ENCODE data around the gene MAGI3.
"Not testable (repeated sequence)": the region's sequence is repeated elsewhere in the genome, so short reads cannot be mapped to it uniquely, and the experiment has no call there.

MAGI3 gene

DNA sequence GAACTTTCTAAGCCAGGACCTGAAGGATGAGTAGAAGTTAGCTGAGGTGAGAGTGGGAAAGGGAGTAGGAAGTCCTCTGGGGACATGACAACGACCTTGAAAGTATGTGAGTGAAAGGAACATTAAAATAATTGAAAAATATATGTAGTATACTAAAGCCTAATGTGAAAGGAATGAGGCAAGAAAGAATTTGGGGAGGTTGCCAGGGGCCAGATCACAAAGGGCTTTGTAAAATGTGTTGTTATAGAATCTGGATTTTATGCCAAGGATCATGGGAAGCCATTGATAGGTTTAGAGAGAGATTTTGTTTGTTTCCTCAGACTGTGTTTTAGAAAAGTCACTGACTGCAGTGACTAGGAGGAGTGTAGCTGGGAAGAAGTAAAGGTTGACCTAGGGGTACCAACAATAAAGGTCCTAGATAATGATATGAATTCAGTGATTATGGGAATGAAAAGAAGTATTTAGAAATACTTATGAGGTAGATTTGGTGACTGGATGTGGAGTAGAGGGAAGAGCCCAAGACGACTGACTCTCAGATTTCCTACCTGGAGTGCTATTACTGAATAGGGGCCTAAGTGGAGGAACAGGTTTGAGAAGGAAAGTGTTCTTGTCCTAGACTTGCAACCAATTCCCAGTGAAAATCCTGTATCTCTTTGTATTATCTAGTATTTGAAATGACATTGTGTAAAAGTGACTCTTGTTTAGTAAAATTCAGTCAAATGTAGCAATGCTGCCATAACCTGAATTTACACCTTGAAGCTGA, 189.1 kb downstream of the MAGI3 start:
- no peak for DNase-seq (ENCODE audit: low read depth in 2 of 2)

DNA sequence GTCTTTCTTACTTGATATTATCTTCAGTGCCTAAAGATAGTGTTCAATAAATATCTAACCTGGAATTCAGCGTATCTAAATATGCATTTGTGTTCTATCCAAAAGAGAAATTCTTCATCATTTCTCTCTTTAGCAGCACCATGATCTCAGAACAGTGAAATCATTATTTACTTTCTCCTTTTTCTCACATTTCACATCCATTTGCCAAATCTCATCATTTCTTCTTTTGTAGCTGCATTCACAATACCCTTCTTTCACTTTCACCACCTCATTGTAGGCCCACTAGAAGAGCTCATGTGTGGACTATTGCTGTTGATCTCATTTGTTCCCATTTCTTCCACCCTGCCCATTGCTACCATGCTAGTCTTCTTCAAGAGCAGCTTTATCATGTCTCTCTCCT, 191.0 kb downstream of the MAGI3 start:
- DNase-seq (ENCODE audit: low read depth in 2 of 2), result no peak

DNA sequence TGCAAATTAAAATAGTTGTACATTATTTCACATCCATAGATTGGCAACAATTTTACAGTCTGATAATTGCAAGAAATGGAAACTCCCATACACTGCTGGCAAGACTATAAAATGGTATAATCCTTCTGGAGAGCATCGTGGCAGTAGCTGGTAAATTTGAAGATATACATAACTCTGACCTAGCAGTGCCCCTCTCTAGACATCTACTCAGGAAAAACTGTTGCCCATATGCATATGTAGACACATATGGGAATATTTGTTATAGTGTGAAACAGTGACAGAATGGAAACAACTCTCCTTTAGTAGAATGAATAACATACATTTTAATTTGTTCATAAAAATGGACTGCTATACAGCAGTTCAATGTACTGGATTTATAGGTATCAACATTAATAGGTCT, 191.8 kb downstream of the MAGI3 start:
- no peak for DNase-seq (ENCODE audit: low read depth in 2 of 2)

DNA sequence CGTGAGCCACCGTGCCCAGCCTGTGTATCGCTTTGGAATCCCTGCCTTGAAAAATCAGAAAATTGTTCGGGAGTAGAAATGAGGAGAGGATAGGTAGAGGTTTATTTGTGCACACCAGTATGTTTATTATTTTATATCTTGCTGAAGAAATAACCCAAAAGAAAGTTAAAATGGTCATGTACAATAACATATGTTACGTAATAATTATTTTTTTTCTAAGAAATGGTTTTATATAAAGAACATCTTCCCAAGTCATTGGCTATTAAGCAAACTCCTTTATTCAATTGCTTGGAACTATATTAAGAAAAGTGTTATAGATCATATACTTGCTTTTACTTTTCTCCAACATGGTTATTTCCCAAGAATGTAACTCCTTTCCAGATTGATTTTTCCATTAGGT, 197.2 kb downstream of the MAGI3 start:
- DNase-seq (ENCODE audit: low read depth in 2 of 2), result no peak

DNA sequence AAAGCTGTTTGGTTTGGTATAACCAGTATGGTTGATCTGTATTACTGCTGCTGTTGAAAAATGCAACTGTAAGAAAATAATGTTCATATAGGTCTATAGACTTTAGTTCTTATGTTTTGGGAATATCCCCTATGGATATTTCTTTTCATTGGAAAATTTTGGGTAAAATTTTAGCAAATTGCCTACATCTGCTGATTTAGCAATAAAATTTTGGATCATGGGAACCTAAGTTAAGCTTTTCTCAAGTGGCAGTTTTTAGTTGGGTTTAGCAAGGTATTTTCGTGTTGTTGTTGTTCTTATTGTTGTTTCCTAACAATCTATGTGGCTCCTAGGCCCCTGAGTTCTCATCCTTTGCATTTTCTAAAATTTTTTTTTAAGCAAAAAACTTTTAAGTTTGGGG, 201.9 kb downstream of the MAGI3 start:
- DNase-seq (ENCODE audit: low read depth in 2 of 2), result no peak

DNA sequence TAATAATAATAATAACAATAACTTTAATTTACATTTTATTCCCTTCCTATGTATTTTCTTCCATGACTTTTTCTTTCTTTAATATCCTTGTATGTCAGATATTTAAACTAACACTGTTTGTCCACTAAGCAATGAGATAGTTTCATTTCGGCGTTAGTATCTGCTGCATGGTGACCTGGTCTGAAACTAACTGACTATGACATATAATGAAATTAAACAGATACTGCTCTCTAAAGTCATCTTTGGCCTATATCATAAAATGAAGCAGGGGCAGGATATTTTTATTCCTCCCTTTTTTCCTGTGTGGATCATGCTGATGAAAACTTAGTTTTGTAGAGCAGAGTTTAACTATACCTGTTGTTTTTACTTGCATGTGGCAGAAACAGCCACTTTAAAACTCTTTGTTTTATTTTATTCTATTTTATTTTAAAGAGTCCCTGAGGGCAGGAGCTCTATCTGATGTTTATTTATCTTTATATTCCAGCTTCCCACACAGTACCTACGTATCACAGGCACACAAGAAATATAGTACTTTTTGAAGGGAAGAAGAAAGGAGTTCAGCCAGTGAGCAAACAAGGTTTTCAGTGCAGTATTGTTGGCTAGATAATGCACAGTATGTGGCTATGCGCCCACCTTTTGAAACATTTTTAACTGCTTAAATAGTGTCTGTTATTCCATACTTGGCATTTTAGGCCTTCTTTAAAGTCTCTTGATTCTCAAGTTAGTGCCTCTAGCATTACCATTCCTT, 203.4 kb downstream of the MAGI3 start:
- no peak for DNase-seq (ENCODE audit: low read depth in 2 of 2)

DNA sequence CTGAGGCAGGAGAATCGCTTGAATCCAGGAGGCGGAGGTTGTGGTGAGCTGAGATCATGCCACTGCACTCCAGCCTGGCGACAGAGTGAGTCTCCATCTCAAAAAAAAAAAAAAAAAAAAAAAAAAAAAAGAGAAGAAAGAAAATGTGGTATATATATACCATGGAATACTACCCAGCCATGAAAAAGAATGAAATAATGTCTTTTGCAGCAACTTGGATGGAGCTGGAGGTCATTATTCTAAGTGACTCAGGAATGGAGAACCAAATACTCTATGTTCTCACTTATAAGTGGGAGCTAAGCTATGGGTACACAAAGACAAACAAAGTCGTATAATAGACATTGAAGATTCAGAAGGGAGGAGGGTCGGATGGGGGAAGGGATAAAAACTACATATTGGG, 214.2 kb downstream of the MAGI3 start:
- not testable (repeated sequence) for DNase-seq (ENCODE audit: low read depth in 2 of 2)

DNA sequence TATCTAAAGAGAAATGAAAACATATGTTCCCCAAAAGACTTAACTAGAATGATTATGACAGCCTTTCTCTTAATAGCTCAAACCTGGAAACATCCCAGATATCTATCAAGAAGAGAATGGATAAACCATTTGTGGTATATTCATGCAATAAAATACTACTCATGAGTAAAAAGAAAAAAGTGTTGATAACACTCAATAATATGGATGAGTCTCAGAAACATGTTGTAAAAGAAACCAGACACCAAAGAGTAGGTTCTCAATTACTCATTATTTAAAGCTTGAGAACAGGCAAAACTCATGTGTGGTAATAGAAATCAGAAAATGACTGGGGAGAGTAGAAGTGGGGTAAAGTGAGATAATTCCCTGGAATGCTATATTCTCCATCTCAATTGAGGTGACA, 214.8 kb downstream of the MAGI3 start:
- no peak for DNase-seq (ENCODE audit: low read depth in 2 of 2)

- DNase-seq (ENCODE audit: low read depth in 2 of 2), result no peak
Measured at GRCh38 chr1:113608399-113608798, 218.1 kb downstream of the MAGI3 start.

DNA sequence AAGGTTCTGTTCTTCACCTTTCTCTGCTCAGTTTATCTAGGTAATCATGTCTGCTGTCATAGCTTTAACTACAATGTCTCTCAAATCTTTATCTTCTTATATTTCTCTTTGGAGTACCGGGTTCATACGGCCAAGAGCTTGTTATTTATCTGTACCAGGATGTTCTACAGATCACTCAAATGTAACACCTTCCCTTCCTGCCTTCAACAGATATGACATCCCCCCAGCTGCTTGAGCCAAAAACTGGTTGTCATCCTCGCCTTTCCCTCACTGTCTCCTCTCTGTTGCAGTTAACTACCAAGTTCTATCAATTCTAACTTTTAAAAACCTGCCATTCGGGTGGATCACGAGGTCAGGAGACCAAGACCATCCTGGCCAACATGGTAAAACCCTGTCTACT, 220.1 kb downstream of the MAGI3 start:
- DNase-seq (ENCODE audit: low read depth in 2 of 2), result no peak

- no peak for DNase-seq (ENCODE audit: low read depth in 2 of 2)
Measured at GRCh38 chr1:113615425-113615824, 225.1 kb downstream of the MAGI3 start.

DNA sequence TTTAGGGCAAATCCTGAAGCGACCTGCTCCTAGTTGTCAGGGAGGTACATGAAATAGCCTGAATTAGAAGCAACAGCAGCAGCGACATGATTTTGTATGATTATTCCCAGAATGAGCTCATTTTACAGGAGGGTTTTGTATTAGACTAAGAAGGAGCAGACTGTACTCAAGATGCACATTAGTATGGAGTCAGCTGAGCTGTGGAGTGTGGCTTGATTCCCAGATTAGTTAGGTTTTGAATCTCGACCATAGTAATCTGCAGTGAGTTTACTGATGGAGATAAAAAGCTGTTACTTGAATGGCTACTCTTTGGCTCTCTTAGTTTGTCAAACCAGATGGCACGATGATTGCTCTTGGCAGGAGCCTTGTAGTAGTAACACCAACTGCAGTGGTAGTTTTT, 225.8 kb downstream of the MAGI3 start:
- no peak for DNase-seq (ENCODE audit: low read depth in 2 of 2)

DNA sequence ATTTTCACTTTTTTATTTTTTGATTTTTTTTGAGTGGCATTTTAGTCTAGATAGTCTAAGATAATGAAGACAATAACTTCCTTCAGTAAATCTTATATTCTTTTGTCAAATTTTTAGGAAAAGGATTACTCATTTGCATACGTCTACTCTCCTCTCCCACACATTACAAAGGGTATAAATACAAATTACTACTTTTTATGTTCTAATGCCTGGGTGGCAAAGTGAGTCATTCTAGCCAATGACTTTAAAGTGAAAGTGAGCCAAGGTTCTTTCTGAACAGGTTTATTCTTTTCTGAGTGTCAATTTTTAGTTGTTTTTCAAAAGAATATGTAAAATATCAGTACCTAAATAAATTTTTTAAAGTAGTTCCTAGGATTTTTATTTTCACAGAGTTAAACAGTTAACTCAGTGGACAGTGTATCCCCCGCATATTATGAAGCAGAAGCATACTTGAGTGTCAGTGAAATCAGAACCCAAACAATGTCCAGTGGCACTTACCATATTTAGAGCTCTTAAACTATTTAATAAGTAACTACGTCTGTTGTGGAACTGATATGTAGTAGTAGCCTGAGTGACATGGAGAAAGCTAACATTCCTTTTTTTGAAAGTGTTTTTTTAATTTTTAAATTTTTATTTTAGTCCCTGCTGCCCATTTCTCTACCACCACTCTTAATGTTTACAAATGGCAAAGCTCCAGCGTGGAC, 227.3 kb downstream of the MAGI3 start:
- no peak for DNase-seq (ENCODE audit: low read depth in 2 of 2)

- DNase-seq (ENCODE audit: low read depth in 2 of 2), result no peak
Measured at GRCh38 chr1:113628997-113629396, 238.7 kb downstream of the MAGI3 start.

GRCh38 chr1:113630340-113631327, 240.3 kb downstream of the MAGI3 start:
- DNase-seq (ENCODE audit: low read depth in 2 of 2), result no peak

DNA sequence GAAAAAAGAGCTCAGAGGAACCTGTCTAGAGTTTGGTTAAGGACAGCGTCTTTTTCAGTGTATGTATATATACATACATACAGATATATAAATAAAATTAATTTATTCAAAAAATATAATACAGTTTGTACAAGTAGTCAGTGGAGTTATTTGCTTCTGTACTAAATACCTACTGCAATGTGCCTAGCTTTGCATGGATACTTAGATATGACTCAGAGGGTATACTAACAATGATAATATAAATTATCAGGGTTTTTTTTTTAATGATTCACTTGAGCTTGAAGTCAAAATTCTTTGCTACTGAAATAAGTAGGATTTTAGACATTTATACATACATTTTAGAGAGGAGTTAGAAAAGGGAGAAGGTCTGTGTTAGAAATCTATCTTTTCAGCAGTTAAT, 251.1 kb downstream of the MAGI3 start:
- DNase-seq (ENCODE audit: low read depth in 2 of 2), result no peak

DNA sequence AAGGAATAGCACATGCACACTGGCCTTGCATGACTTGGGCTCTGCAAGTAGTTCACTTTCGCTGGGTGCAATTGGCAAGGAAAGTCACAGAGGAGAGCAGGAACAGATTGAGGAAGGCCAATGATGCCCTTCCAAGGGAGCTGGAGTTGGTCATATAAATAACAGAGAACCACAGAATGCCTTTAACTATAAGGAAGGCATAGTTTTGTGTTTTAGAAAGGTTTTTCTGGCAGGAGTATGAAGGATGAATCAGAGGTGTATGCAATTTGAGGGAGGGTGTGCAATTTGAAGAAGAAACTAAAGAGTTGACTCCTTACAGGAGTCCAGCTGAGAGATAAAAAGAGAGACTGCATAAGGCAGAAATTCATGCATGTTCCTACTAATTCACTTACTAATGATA, 256.8 kb downstream of the MAGI3 start:
- no peak for DNase-seq (ENCODE audit: low read depth in 2 of 2)

GRCh38 chr1:113648478-113648877, 258.2 kb downstream of the MAGI3 start:
- DNase-seq (ENCODE audit: low read depth in 2 of 2), result no peak

DNA sequence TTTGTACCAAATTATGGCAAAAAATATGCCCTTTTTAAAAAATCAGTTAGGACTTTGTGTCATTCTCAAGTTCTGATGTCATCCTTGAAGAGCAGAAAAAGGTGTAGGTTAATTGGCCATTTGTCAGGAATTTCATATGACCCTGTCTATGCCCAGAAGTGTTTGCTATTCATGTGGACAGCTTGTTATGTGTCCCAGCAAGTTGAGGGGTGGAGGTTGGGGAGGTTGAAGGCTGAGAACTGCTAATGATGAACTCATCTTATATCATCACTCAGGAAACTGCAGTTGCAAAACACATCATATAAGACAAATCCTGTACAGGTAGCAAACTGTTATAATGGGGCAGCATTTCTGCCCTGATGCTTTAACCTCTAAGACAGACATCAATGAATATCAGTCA, 262.5 kb downstream of the MAGI3 start:
- no peak for DNase-seq (ENCODE audit: low read depth in 2 of 2)

- DNase-seq (ENCODE audit: low read depth in 2 of 2), result no peak
Measured at GRCh38 chr1:113653741-113654140, 263.4 kb downstream of the MAGI3 start.

DNA sequence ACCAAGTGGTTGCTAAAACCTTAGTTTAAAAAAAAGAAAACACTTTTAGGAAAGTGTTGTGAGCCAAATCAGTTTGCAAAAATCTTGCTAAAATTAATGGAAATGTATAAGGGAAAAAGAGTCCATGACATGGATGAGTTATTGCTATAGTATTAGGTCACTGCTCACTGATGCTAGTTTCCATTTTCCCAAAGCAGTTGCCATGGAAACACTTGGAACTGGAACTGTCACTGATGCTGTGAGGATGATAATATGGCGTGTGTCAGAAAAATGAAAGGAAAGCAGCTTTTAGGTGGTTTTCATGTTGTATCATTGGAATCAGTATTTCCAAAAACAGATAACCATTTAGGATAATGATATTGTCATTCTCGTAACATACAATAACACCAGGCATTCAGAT, 264.6 kb downstream of the MAGI3 start:
- no peak for DNase-seq (ENCODE audit: low read depth in 2 of 2)

DNA sequence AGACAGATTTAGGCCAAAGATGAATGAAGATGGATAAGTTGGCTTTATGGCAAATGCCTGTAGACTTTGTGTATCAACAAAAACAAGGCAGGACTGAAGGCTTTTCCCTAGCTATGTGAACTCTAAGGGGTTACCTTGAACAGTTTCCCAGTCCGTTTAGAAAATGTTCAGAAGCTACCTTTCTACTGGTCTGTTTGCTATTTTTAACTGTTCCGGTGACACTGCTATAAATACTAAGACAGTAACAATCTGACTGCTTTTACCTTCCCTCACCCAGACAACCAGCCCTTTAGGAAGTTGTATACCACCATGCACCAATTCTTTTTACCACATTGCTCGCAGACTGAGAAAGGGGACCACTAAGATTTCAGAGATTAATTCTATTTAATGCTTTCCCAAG, 266.8 kb downstream of the MAGI3 start:
- DNase-seq (ENCODE audit: low read depth in 2 of 2), result no peak
